ENCODE data around the gene GATA5. TPM values are rescaled to one million over a fixed set of nuclear protein-coding genes. Genes with fewer than 3 reads are reported as not detected.

GATA5 gene
- total RNA-seq, 1 experiment from 2014 or later, result 0.25 TPM

Other genes starting within 250 kb of the GATA5 start
- gene OSBPL2, start 237.5 kb downstream of the GATA5 start, total RNA-seq (2022), result 130 and 132 TPM in 2 replicates
- 261 and 263 TPM in 2 replicates for gene ADRM1, start 173.0 kb downstream of the GATA5 start, total RNA-seq (2022)
- 1,050 and 1,125 TPM in 2 replicates for gene LAMA5, start 108.7 kb downstream of the GATA5 start, total RNA-seq (2022)
- 4,496 and 4,723 TPM in 2 replicates for gene RPS21, start 88.9 kb downstream of the GATA5 start, total RNA-seq (2022)
- 30.7 and 36.4 TPM in 2 replicates for gene CABLES2, start 68.7 kb downstream of the GATA5 start, total RNA-seq (2022)
- gene RBBP8NL, start 48.5 kb downstream of the GATA5 start, total RNA-seq (2022), result 39.2 and 40.5 TPM in 2 replicates
- 18.7 and 23.6 TPM in 2 replicates for gene SLCO4A1, start 166.5 kb upstream of the GATA5 start, total RNA-seq (2022)
- gene NTSR1, start 232.8 kb upstream of the GATA5 start, total RNA-seq (2022), result 0.14 and 0.16 TPM in 2 replicates

All from Caco-2 (cell line).